Neural cell (in vitro differentiated cells): ENCODE data around the gene C7orf25. TPM values are rescaled to one million over a fixed set of nuclear protein-coding genes. Genes with fewer than 3 reads are reported as not detected.

Source experiments
- H2AFZ ChIP-seq: fragments of 200-600, 300-800 bp; sonication (generic), shearing (Covaris generic); 2 replicates; pipeline ENCODE4 v1.6.0; 2014; ENCODE audit warnings: low read depth, mild to moderate bottlenecking, antibody characterized with exemption, low read length, moderate library complexity
- H3F3A ChIP-seq: fragments of 200-600 bp; shearing (Covaris generic); 2 replicates; pipeline ENCODE4 v1.6.1; 2016; ENCODE audit warnings: mild to moderate bottlenecking, moderate library complexity, mixed read lengths, antibody characterized with exemption, low read length; ENCODE audit not compliant: insufficient read depth, poor library complexity, severe bottlenecking
- H3K27ac ChIP-seq: fragments of 200-600, 300-800 bp; sonication (generic), shearing (Covaris generic); 2 replicates; pipeline ENCODE4 v1.5.1; 2014; ENCODE audit warnings: mild to moderate bottlenecking, low read length, moderate library complexity
- H3K27me3 ChIP-seq: fragments of 300-800, 200-600 bp; sonication (generic), shearing (Covaris generic); 2 replicates; pipeline ENCODE4 v1.6.0; 2014; ENCODE audit warnings: mild to moderate bottlenecking, low read depth, low read length, moderate library complexity; ENCODE audit not compliant: insufficient read depth
- H3K36me3 ChIP-seq: fragments of 300-800, 200-600 bp; sonication (generic), shearing (Covaris generic); 2 replicates; pipeline ENCODE4 v1.5.1; 2014; ENCODE audit warnings: mild to moderate bottlenecking, antibody characterized with exemption, low read length, moderate library complexity; ENCODE audit not compliant: insufficient read depth
- H3K4me2 ChIP-seq: fragments of 300-800, 200-600 bp; sonication (generic), shearing (Covaris generic); 2 replicates; pipeline ENCODE4 v1.6.0; 2014; ENCODE audit warnings: mild to moderate bottlenecking, low read length
- H3K4me3 ChIP-seq: fragments of 300-800, 200-600 bp; sonication (generic), shearing (Covaris generic); 2 replicates; pipeline ENCODE4 v1.5.1; 2014; ENCODE audit warnings: mild to moderate bottlenecking, low read length, moderate library complexity
- H3K79me2 ChIP-seq: fragments of 200-600 bp; shearing (Covaris generic); replicated peaks from 2 replicates; pipeline ENCODE4 v1.6.0; 2014; ENCODE audit warnings: mild to moderate bottlenecking, low read length, moderate library complexity; ENCODE audit not compliant: insufficient read depth
- H3K9ac ChIP-seq: fragments of 300-800, 200-600 bp; sonication (generic), shearing (Covaris generic); 2 replicates; pipeline ENCODE4 v1.6.1; 2016; ENCODE audit warnings: mild to moderate bottlenecking, low read length, mixed read lengths
- H3K9me2 ChIP-seq: fragments of 200-600 bp; shearing (Covaris generic); 2 replicates; pipeline ENCODE4 v1.6.1; 2016; ENCODE audit warnings: mild to moderate bottlenecking, low read length, mixed read lengths; ENCODE audit not compliant: insufficient read depth
- H3K9me3 ChIP-seq: fragments of 200-600, 300-800 bp; sonication (generic), shearing (Covaris generic); 2 replicates; pipeline ENCODE4 v1.6.1; 2016; ENCODE audit warnings: mild to moderate bottlenecking, mixed run types, low read length, moderate library complexity, mixed read lengths
- H4K20me1 ChIP-seq: fragments of 200-600 bp; shearing (Covaris generic); 2 replicates; pipeline ENCODE4 v1.6.1; 2016; ENCODE audit warnings: mild to moderate bottlenecking, mixed run types; ENCODE audit not compliant: insufficient read depth
- CTCF ChIP-seq: fragments of 450-650 bp; IDR thresholded peaks from 2 replicates; pipeline ENCODE4 v1.5.1; 2014; ENCODE audit warnings: antibody characterized with exemption, mild to moderate bottlenecking, moderate library complexity; ENCODE audit not compliant: poor library complexity, severe bottlenecking
- EP300 ChIP-seq: fragments of 450-650 bp; conservative IDR thresholded peaks from 2 replicates; pipeline ENCODE4 v1.6.1; 2014; ENCODE audit warnings: antibody characterized with exemption, mild to moderate bottlenecking, moderate library complexity; ENCODE audit not compliant: poor library complexity, severe bottlenecking
- EZH2 ChIP-seq: fragments of 200-600, 300-800 bp; shearing (Covaris generic), sonication (generic); IDR thresholded peaks from 2 replicates; pipeline ENCODE4 v1.6.1; 2014; ENCODE audit warnings: antibody characterized with exemption, low read length, borderline replicate concordance, mild to moderate bottlenecking; ENCODE audit not compliant: insufficient read depth, poor library complexity, severe bottlenecking
- MXI1 ChIP-seq: fragments of 450-650 bp; conservative IDR thresholded peaks from 2 replicates; pipeline ENCODE4 v1.6.1; 2014; ENCODE audit warnings: antibody characterized with exemption, mild to moderate bottlenecking; ENCODE audit not compliant: poor library complexity, severe bottlenecking
- POLR2AphosphoS5 ChIP-seq: IDR thresholded peaks from 2 replicates; pipeline ENCODE4 v1.6.1; 2012
- RAD21 ChIP-seq: fragments of 450-650 bp; conservative IDR thresholded peaks from 2 replicates; pipeline ENCODE4 v1.6.1; 2014; ENCODE audit warnings: antibody characterized with exemption, mild to moderate bottlenecking, moderate library complexity
- REST ChIP-seq: IDR thresholded peaks from 2 replicates; pipeline ENCODE4 v1.6.1; 2012; ENCODE audit warnings: borderline replicate concordance
- SMC3 ChIP-seq: fragments of 450-650 bp; conservative IDR thresholded peaks from 2 replicates; pipeline ENCODE4 v1.6.1; 2014; ENCODE audit warnings: antibody characterized with exemption, mild to moderate bottlenecking, moderate library complexity; ENCODE audit not compliant: poor library complexity
- TAF1 ChIP-seq: IDR thresholded peaks from 2 replicates; pipeline ENCODE4 v1.6.1; 2012; ENCODE audit warnings: low read depth
- polyA plus RNA-seq: library from polyadenylated mRNA; depleted of rRNA; stranded (reverse); fragments of >200 nt; gene quantifications from 2 replicates; pipeline ENCODE4 v1.2.3, GENCODE V29; 2014

Gene C7orf25
- polyA plus RNA-seq, 1 donor from 2014 or later: 3.9 TPM

GRCh38 chr7:42910306-42910705 is 1.6 kb downstream of the C7orf25 start:
- Histone ChIP-seq H3F3A (no peaks in the 10 kb centered on the region), H3K27ac (no peak overlapping the region), H3K9me3 (no peaks in the 10 kb centered on the region), H3K36me3 (no peaks in the 10 kb centered on the region), H3K9ac (no peak overlapping the region), H3K9me2 (no peaks in the 10 kb centered on the region), H3K27me3 (no peaks in the 10 kb centered on the region), H4K20me1 (no peaks in the 10 kb centered on the region), H3K79me2 (peaks cover 12% of the 10 kb centered on the region), H3K4me2 (peak overlapping the region; percentile 74), H2AFZ (no peak overlapping the region), H3K4me3 (peak overlapping the region; percentile 71)
- TF ChIP-seq SMC3: no peak

- Histone ChIP-seq H2AFZ (no peak overlapping the region), H4K20me1 (no peaks in the 10 kb centered on the region)
- no peak for TF ChIP-seq CTCF
- TF ChIP-seq RAD21: no peak
- no peak for TF ChIP-seq POLR2AphosphoS5
- no peak for TF ChIP-seq REST
- TF ChIP-seq SMC3: no peak
- TF ChIP-seq MXI1: no peak
- TF ChIP-seq EP300: no peak
- TF ChIP-seq EZH2: no peak
- TF ChIP-seq TAF1: no peak
Measured at GRCh38 chr7:42907316-42907715, 4.6 kb downstream of the C7orf25 start.

GRCh38 chr7:42906181-42906580 is 5.7 kb downstream of the C7orf25 start:
- no peak overlapping the region for H3K4me3 ChIP-seq
- no peaks in the 10 kb centered on the region for H3K27me3 ChIP-seq
- no peak overlapping the region for H3K9ac ChIP-seq
- no peaks in the 10 kb centered on the region for H3K9me3 ChIP-seq
- TF ChIP-seq RAD21 (no peak), CTCF (no peak), EZH2 (no peak), REST (no peak), MXI1 (no peak), SMC3 (no peak), TAF1 (no peak)
- no peak overlapping the region for H3K4me2 ChIP-seq
- peaks cover 11% of the 10 kb centered on the region for H3K79me2 ChIP-seq
- H3F3A ChIP-seq: no peaks in the 10 kb centered on the region
- H2AFZ ChIP-seq: no peak overlapping the region
- H4K20me1 ChIP-seq: no peaks in the 10 kb centered on the region
- no peak overlapping the region for H3K27ac ChIP-seq
- H3K36me3 ChIP-seq: no peaks in the 10 kb centered on the region
- no peaks in the 10 kb centered on the region for H3K9me2 ChIP-seq

More at GRCh38 chr7:42907316-42907715, 4.6 kb downstream of the C7orf25 start:
- Histone ChIP-seq H3K79me2 (peaks cover 12% of the 10 kb centered on the region), H3K4me2 (no peak overlapping the region), H3K27me3 (no peaks in the 10 kb centered on the region), H3K9me3 (no peaks in the 10 kb centered on the region), H3K4me3 (no peak overlapping the region), H3K9ac (no peak overlapping the region), H3K27ac (no peak overlapping the region), H3F3A (no peaks in the 10 kb centered on the region), H3K36me3 (no peaks in the 10 kb centered on the region), H3K9me2 (no peaks in the 10 kb centered on the region)
